ENCODE data around the gene KCNMA1.

Gene KCNMA1

DNA sequence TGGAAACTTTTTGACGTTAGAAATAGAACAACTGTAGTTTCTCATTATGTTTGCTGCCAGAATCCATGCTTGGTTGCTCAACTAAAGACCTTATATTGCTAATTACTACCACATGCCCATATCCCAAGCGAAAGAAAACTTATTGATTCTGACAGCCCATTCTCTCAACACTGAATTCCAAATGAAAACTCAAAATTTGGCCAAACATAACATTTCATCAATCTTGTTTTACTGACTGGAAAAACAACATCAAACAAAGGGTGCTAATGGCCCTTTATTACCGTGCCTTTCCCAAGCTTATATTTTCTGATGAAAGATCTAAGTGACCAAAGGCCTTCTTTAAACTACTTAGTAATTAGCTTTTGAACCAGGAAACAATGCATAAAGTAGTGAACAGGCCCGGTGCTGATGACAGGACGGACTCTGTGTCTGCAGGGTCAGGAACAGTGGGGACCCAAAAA is 531.8 kb downstream of the KCNMA1 start:
- DNase-seq (ENCODE audit: low spot score), result no peak

DNA sequence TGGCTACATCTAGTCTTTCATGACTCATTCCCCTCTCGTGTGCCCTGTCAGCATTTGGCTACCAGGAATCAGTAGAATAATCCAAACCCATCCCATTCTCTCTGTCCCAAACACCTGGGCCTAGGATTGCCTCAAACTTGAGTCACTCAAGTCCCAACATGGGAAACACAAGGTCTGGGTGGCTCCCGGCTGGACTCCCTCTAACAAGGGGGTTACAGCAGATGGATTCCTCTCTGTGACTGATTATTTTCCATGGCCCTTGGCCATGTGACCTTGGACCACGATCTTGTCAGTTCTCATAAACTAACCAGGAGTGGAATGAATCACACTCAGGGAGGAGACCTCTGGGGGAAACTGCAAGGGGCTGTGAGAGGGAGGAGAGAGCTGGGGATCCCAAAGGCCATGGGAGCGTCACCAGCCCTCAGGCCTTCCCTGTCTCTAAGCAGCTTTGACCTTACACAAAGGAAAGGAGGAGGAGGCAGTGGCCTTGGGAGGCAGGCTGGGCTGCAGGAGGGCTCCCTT is 533.1 kb downstream of the KCNMA1 start:
- DNase-seq (ENCODE audit: low spot score), result no peak

DNA sequence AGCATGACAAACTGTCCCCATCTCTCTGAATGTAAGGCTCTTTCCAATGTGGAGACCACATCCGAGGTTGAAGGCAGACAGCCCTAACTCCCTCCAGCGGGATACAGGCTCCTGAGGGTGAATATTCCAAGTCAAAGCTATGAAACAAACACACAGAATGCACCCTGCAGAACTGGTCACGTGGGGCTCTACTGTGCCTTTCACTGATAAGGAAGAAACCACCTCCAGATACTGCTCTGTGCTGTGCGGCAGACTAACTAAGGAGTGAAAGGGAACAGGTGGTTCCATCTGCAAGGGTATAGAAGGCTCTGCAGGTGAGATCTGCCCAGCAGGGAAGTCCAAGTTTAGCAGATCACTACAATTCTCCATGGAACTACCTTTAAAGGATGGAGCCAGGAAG is 534.4 kb downstream of the KCNMA1 start:
- DNase-seq (ENCODE audit: low spot score), result no peak

DNA sequence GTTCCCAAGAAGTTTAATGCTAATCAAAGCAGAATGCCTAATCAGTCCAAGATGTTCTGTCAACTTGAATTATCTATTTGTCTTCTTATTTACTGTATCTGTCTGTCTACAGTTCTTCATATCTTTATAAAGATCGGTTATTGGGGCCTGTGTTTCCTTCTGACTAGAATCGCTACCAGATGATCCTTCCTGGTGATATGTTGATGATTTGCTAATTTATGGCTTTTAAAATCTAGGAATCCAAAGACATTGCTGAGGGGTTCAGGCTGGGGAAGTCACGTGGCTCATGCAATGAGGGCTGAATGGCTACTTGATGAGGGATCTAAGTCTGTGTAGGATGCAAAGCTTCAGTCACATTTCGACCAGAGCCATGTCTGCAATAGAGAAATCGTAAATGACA is 536.3 kb downstream of the KCNMA1 start:
- no peak for DNase-seq (ENCODE audit: low spot score)

DNA sequence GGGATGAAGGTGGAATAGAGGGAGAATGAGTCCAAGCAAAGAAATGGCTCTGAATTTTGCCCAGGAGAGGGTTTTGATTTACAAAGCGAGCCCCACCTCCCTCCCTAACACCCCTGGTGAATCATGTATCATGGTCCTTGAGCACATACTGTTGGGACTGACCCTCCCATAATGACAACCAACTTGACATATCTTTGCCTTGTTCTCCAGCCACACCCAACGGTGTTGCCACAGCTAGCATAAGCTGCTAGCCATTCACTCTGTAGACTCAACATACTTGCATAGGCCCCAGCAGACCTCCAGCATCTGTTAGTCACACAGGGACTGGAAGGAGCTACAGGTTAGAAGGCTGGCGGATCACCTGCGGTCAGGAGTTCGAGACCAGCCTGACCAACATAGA is 538.5 kb downstream of the KCNMA1 start:
- DNase-seq (ENCODE audit: low spot score), result no peak

DNA sequence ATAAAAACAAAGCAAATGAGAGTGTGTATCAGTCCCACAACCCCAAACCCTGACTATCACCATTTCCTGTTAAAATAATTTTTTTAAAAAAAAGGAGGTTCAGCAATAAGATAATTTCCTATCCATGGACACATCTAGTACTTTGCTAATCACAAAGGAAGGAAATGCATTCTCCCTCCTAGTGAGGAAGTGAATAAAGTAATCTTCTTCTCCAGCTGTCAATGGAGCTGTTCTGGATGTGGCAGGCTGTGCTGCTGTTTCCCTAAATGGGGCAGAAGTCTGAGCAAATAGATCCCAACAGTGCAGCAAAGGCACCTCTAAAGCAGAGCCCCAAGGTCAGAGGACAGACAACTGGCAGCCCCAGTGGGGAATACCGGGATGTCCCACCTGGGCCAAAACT is 540.0 kb downstream of the KCNMA1 start:
- DNase-seq (ENCODE audit: low spot score), result no peak

DNA sequence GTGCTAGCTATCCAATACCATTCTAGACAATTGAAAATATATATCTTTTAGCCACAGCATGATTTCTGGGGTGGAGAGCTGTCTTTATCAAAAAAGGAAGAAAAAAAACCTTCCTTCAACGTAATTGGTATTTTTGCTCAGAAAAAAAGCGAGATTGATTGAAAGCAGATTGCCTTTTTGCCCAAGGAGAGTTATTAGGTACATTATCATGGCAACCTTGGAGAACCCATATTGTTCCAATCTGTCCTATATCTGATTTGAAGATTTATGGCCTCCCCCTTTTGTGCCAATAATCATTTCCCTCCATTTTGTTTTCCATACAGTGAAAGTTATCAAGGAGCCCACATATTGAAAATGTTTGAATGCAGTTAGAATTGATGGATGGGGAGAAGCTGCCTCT is 544.5 kb downstream of the KCNMA1 start:
- DNase-seq (ENCODE audit: low spot score), result no peak

DNA sequence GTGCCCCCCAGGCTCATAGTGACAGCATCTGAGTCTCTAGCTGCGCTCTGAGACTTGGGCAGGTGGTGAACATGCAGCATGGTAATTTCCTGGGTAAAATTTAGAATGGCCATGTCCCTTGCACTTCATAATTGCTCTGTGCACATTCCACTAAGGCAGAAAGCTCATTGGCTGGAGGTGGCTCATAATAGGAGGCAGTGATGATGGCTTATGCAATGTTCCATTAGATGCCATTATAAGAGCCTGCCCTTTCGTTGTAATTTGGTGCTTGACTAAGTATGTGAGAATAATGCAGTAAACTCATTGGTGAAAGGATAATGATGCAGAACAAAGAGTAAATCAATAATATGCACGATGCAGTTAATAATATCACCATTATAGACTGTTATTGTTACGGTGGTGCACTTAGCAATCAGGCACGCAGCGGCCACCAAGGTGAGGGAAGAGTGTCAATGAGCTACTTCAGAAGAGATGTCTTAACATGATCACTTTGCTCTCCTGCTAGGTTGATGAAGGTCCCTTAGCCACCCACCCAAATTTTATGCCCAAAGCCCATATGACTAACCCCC is 545.9 kb downstream of the KCNMA1 start:
- DNase-seq (ENCODE audit: low spot score), result no peak

DNA sequence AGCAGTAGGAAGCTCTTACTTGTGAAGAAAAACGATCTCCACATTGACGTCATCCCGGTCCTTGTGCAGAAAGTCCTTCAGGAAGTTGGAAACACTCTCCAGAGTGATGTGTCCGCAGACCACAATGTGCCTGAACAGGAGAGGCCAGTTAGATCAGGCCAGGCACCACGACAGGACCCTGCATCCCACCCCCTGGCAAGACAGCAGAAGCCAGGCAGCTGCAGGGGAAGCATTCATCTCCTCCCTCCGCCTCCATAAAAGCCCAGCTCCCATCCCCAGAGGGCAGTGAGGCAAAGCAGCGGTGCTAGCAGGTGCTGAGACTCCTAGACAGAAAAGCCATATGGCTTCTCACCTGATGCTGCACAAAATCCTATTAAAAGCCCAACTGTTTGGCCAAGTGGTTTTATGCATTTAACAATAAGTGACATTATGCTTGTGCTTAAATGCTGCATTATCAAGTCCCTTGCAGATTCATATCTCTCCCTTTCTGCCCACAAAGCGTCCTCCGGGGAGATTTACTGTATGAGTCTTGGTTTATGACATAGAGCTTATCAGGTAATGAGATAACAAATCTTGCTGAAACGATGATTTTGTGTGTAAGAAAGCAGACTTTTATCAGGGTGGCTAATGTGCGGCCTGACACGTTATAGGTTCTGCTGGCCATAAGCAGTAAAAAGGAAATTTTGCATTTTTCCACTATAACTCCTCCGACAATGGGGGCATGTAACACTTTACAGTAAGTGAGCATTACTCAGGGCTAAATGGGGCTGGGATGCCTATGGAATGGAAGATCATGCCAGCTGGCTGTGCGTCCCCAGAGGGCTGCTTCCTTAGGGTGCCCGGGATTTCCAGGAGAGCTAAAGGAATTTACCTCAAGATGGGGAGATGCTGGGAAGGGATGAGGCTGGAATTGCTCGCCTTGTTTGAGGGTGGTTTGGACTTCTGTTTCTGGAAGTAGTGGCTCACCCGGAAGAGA is 546.9 kb downstream of the KCNMA1 start:
- DNase-seq (ENCODE audit: low spot score), result no peak

DNA sequence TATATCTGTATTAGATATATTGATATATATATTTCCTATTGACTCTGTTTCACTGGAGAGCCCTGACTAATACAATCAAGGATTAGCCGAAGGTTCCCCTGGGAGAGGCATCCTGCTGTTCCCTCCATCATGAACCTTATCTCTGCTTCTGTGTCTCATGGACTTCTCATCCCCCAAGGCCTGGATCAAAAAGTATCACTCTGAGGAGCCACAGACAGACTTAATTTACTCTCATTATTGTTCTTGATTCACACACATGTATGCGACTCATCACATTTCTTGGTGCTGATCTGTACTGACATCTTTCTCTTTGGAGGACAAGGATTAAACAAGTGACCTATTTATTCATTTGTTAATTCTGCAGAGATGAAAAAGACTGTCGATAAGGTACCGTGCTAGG is 550.2 kb downstream of the KCNMA1 start:
- DNase-seq (ENCODE audit: low spot score), result no peak

DNA sequence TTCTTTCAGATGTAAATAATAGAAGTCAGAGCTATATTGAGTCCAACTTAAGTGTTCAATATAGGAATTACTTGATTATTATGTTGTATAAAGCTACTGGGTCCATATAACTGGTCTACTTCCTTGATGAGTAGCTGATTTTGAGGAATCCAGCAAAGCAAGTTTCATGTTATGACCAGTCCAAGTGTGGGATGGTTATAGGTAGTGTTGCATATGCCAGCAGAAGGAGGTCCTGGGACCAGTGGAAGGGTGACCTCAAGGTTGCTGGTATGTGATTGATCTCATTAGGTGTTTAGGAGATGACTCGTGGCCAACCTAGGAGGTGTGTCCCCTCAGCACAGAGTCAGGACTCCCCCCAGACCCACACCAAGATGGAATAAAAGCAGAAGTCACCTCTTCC is 551.5 kb downstream of the KCNMA1 start:
- DNase-seq (ENCODE audit: low spot score), result no peak

DNA sequence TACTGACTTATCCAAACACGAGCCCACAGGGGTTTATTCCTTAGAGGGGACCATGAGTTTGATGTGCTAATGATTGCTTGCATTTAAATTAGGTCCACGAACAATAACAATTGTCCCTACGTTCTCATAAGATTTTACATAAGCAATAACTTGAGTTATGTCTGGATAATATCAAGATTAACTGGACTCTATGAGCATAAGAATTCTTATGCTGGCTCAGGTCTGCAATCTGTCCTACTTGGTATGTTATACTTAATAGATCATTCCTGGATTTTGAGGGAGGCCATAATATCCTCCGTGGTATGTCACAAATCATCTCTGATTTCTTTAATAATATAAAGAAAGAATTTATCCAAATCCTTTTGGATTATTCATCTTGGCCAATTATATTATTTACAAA is 552.3 kb downstream of the KCNMA1 start:
- no peak for DNase-seq (ENCODE audit: low spot score)

DNA sequence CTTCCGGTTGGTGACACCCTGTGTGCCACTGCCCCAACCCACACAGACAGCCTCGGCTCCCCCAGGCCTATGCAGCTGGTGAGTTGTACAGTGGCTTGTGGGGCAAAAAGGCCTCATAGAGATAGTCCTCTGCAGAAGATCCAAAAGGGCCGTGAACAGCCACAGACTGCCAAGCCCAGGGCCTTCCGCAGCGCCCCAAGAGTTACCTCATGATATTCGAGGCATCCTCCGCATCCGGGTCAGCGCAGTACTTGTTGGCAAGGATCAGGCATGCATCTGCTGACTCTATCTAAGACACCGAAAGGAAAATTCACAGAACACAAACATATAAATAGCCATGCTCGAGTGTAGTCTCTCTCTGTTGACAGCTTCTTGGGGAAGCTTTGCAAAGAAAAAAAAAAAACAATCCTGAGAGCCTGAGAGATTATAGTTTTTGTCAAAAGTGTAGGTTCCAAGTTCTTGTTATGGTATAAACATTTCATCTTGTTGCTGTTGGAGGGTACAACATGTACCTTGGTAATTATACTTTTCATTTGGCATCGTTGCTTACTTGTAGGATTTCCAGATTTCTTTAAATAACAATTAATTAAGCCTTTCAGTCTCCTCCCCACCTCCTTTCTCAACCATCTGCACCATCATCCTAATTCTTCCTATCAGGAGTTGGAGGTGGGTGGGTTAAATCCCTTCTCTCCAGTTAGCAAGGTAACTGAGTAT is 553.0 kb downstream of the KCNMA1 start:
- no peak for DNase-seq (ENCODE audit: low spot score)

DNA sequence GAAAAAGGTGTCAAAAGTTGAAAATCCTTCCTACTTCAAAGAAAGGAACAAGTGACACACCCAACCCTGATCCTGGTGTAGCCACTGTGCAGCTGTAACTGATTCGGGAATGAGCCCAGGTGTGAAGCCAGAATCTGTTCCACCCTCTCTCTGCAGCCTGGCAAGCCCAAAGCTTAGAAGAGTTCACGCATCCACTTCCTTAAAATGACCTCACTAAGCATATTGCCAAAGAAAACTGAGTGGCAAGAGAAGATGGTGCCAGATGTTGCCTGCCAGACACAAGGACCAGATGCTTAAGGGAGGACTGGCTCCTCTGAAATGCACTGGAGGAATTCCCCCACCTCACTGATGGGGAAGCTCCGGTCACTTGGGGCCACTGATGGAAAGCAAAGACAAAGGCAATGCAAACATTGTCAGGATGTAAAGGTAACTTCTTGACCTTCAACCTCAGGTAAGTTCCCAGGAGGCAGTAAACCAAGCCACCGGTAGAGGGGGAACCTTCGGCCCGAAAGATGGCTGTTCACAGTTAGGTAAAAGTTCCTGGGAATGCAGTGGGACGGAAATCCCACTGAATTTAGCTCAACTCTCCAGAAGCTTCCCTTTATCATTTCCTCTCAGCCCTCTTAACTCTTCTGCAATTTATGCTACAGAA is 554.9 kb downstream of the KCNMA1 start:
- DNase-seq (ENCODE audit: low spot score), result no peak

DNA sequence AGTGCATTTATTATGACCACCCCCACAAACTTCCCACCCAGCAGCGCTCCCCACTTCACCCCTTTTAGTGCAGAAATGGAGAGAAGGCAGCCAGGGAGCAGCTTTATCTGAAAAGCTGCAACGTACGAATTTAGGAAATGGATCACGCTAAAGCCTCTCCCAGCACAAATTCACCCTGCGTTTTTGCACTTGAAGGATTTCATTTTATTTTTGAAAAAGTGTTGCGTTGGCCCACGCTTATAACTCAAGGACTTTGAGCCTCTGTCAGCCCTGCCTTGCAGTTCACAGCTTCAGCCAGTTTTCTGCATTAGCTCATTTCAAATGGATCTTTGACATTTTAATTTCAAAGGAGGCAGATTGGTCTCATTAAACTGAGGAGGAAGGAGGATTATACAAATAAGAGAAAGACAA is 556.1 kb downstream of the KCNMA1 start:
- no peak for DNase-seq (ENCODE audit: low spot score)

DNA sequence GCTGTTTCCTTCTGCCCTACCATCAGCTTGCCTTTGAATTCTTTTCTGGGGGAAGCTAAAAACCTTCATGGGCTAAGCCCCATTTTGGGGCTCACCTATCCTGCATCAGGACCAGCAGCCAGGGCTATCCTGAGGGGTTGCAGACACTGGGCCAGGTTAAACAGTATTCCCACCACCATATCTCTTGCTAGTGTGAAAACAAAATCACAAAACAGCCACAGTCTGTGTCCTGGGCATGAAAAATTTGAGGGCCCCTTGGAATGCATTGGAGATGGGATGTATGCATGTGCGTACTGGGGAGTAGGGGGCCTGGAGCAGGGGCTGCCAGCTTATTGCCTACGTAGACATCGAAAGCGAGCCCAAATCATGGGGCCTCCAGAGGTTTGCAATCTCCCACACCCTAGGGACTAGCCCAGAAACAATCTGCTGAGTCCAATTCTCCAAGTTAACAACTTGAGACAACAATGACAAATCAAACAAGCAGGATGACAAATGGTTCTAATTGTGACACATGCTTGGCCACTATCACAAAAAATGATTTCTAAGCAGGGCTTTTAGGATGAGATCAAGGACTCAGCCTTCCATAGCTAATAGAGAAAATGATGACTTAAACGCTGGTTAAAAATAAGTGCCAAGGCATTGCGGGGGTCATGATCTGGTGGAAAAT is 557.1 kb downstream of the KCNMA1 start:
- no peak for DNase-seq (ENCODE audit: low spot score)

DNA sequence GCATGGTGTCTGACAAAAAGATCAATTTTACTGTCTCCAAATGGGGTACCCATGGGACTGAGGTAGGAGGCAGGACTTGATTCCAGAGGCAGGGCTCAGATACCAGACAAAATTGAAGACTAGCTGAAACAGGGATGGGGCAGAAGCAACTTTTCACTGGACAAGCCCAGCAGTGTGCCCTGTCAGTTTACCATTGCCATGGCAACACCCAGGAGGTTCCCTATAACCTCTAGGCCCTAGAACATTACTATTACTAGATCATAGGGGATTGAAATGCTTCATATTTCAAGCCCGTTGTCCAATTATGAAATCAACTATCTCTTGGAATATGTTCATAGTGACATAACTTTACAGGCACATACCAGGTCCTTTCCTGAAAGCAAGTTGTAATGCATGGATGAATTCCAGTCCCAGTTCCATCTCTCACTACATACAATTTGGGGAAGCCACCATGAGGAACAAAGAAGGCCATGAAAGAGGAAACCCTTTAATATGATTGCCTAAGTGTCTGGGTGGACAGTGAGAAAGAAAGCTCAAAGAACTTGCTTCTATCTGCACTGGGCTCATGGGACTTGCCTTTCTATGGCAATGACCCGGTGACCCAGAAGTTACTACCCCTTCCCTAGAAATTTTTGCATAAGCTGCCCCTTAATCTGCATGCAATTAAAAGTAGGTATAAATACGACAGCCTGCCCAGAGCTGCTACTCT is 557.9 kb downstream of the KCNMA1 start:
- no peak for DNase-seq (ENCODE audit: low spot score)

DNA sequence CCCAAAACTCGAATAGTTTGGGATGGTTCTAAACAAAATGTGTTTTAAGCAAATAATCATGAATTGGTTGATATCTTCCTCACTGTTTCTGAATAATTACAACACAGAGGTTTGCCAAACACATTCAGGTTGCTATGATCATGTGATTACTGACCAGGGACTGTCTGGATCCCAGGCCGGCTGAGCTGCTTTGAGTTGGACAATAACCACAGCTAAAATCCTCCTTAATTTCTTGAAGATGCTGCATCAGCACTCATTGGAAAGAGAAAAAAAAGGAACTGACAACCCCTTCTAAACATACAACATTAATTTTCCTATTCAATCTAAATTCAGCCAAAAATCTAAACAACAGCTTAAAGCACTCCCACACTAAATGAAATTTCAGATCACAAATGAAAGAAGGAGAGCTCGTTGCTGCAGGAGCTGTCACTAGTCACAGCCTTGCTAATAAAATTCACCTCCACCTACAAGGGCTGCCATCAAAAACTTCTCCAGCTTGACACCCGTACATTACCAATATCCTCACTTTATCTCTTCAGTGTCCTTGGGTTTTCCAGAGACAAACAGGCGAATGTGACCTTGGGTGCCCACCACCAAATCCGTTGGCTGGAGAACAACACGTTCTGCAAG is 560.2 kb downstream of the KCNMA1 start:
- DNase-seq (ENCODE audit: low spot score), result no peak

DNA sequence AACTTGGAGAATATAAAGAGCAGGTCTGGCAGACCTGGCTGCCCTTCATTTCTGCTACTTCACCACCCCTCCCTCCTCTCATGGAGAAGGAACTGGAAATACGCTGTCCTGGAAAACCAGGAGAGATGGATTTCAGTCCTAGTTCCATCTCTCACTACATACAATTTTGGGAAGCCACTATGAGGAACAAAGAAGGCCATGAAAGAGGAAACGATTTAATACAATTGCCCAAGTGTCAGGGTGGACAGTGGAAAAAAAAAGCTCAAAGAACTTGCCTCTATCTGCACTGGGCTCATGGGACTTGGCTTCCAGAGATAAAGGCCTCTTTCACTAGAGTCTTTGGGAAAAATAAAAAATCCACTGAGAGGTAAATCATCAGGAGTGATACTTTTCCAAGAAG is 561.7 kb downstream of the KCNMA1 start:
- DNase-seq (ENCODE audit: low spot score), result no peak

DNA sequence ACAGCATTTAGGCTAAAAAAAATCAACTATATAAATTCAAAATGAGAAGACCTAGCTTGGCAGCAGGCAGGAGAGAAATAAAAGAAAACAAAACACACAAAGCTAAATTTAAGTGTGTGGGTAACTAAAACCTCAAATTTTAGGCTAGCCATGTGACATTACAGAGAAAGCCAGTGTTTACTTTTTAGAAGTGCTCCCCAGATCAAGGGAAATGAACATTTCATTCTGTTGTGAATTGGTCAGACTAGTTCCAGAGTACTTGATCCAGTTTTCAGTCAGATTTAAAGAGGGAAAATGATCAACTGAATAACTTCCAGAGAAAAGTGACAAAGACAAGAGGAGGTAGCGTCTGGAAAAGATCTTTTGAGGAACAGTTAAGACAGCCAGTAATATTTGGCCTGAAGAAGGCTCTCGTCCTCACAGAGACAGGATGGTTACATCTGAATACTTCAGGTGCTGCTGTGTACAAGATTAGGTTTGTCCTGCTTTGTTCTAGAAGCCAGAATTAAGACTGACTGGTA is 563.4 kb downstream of the KCNMA1 start:
- no peak for DNase-seq (ENCODE audit: low spot score)

Data from hematopoietic multipotent progenitor cell treated with erythropoietin and hydrocortisone succinate and interleukin-3 and kit ligand, for 15 days (in vitro differentiated cells).